HEK293 (cell line): ENCODE results near the gene KIF5B.

ENCODE experiments used
- CTCF ChIA-PET: fragments of 350-600 bp; formaldehyde crosslinking; extraction: SDS; loops from one replicate; lab custom pipeline; 2021; ENCODE audit warnings: antibody characterized with exemption; lab: Yijun Ruan, JAX
- POLR2A ChIA-PET: fragments of 300-600 bp; formaldehyde crosslinking; extraction: SDS; loops from one replicate; lab custom pipeline; 2020; ENCODE audit warnings: antibody characterized with exemption, inconsistent platforms; lab: Yijun Ruan, JAX
- H3K27ac ChIP-seq: fragments of 200-500 bp; sonication (Bioruptor generic); 2 replicates; pipeline ENCODE4 v1.5.1; 2014; ENCODE audit warnings: low read depth, low read length, control low read depth, inconsistent platforms; ENCODE audit errors: extremely low read depth
- H3K36me3 ChIP-seq, 2 experiments: fragments of 200-500 bp in 1 of 2; sonication (Bioruptor generic) in 1 of 2; 1 replicate in 1 of 2; 2 replicates in 1 of 2; pipeline ENCODE4 v1.5.1; 2014 to 2017; ENCODE audit warnings: inconsistent platforms in 2 of 2, low read length in 2 of 2; ENCODE audit not compliant: control insufficient read depth in 2 of 2, insufficient read depth in 1 of 2
- H3K4me1 ChIP-seq: fragments of 200-500 bp; sonication (Bioruptor generic); 2 replicates; pipeline ENCODE4 v1.5.1; 2014; ENCODE audit warnings: mild to moderate bottlenecking, low read length, inconsistent platforms; ENCODE audit not compliant: control insufficient read depth, insufficient read depth
- H3K4me3 ChIP-seq: 2 replicates; pipeline ENCODE4 v1.5.1; 2011; ENCODE audit warnings: low read depth, mild to moderate bottlenecking, control low read depth, low read length, moderate library complexity
- H3K9me3 ChIP-seq: fragments of 200-500 bp; sonication (Bioruptor generic); 2 replicates; pipeline ENCODE4 v1.5.1; 2014; ENCODE audit warnings: low read depth, low read length, inconsistent platforms; ENCODE audit not compliant: control insufficient read depth, insufficient read depth
- AEBP2 ChIP-seq: fragments of 450-650 bp; formaldehyde crosslinking; IDR thresholded peaks from 2 replicates; pipeline ENCODE4 v1.5.1; 2016; ENCODE audit warnings: missing biosample characterization, missing genetic modification characterization, borderline replicate concordance
- BCL11A ChIP-seq: fragments of 450-650 bp; formaldehyde crosslinking; IDR thresholded peaks from 2 replicates; pipeline ENCODE4 v1.5.1; 2016; ENCODE audit warnings: low read depth, missing biosample characterization, missing genetic modification characterization
- BCL6B ChIP-seq: fragments of 450-650 bp; formaldehyde crosslinking; IDR thresholded peaks from 2 replicates; pipeline ENCODE4 v1.5.1; 2017; ENCODE audit warnings: missing biosample characterization, missing genetic modification characterization
- PRDM1 ChIP-seq: fragments of 450-650 bp; formaldehyde crosslinking; IDR thresholded peaks from 2 replicates; pipeline ENCODE4; 2016; ENCODE audit warnings: missing biosample characterization, missing genetic modification characterization
- TSHZ1 ChIP-seq: fragments of 450-650 bp; formaldehyde crosslinking; IDR thresholded peaks from 2 replicates; pipeline ENCODE4 v1.5.1; 2016; ENCODE audit warnings: missing biosample characterization, missing genetic modification characterization, borderline replicate concordance
- ZBTB8A ChIP-seq: fragments of 450-650 bp; formaldehyde crosslinking; IDR thresholded peaks from 2 replicates; pipeline ENCODE4 v1.5.1; 2016; ENCODE audit warnings: missing biosample characterization, missing genetic modification characterization
- ZFP37 ChIP-seq: fragments of 450-650 bp; formaldehyde crosslinking; IDR thresholded peaks from 2 replicates; pipeline ENCODE4 v1.5.1; 2016; ENCODE audit warnings: missing biosample characterization, missing genetic modification characterization
- ZNF138 ChIP-seq: fragments of 450-650 bp; formaldehyde crosslinking; IDR thresholded peaks from 2 replicates; pipeline ENCODE4 v1.5.1; 2016; ENCODE audit warnings: missing biosample characterization, missing genetic modification characterization, borderline replicate concordance
- ZNF292 ChIP-seq: fragments of 450-650 bp; formaldehyde crosslinking; IDR thresholded peaks from 2 replicates; pipeline ENCODE4 v1.5.1; 2016; ENCODE audit warnings: low read depth, missing biosample characterization, missing genetic modification characterization, borderline replicate concordance
- ZNF354C ChIP-seq: fragments of 450-650 bp; formaldehyde crosslinking; IDR thresholded peaks from 2 replicates; pipeline ENCODE4 v1.5.1; 2016; ENCODE audit warnings: missing biosample characterization, missing genetic modification characterization, low read depth, borderline replicate concordance
- ZNF37A ChIP-seq: fragments of 450-650 bp; IDR thresholded peaks from 2 replicates; pipeline ENCODE4 v1.5.1; 2018; ENCODE audit warnings: missing biosample characterization, missing genetic modification characterization
- ZNF488 ChIP-seq: fragments of 450-650 bp; formaldehyde crosslinking; IDR thresholded peaks from 2 replicates; pipeline ENCODE4 v1.5.1; 2016; ENCODE audit warnings: missing biosample characterization, missing genetic modification characterization
- ZNF501 ChIP-seq: fragments of 450-650 bp; formaldehyde crosslinking; IDR thresholded peaks from 2 replicates; pipeline ENCODE4 v1.5.1; 2016; ENCODE audit warnings: missing biosample characterization, missing genetic modification characterization
- ZNF544 ChIP-seq: fragments of 450-650 bp; formaldehyde crosslinking; IDR thresholded peaks from 2 replicates; pipeline ENCODE4 v1.5.0; 2017; ENCODE audit warnings: missing biosample characterization, missing genetic modification characterization
- ZNF585B ChIP-seq: fragments of 450-650 bp; formaldehyde crosslinking; IDR thresholded peaks from 2 replicates; pipeline ENCODE4 v1.5.1; 2016; ENCODE audit warnings: missing biosample characterization, missing genetic modification characterization
- ZNF658 ChIP-seq: fragments of 450-650 bp; formaldehyde crosslinking; IDR thresholded peaks from 2 replicates; pipeline ENCODE4; 2016; ENCODE audit warnings: missing biosample characterization, missing genetic modification characterization
- ZNF704 ChIP-seq: fragments of 450-650 bp; formaldehyde crosslinking; IDR thresholded peaks from 2 replicates; pipeline ENCODE4 v1.5.1; 2016; ENCODE audit warnings: missing biosample characterization, missing genetic modification characterization
- ZNF707 ChIP-seq: fragments of 450-650 bp; formaldehyde crosslinking; IDR thresholded peaks from 2 replicates; pipeline ENCODE4 v1.5.1; 2016; ENCODE audit warnings: missing biosample characterization, missing genetic modification characterization
- ZNF776 ChIP-seq: fragments of 450-650 bp; formaldehyde crosslinking; IDR thresholded peaks from 2 replicates; pipeline ENCODE4 v1.5.0; 2017; ENCODE audit warnings: missing biosample characterization, missing genetic modification characterization, borderline replicate concordance
- ZNF837 ChIP-seq: fragments of 450-650 bp; formaldehyde crosslinking; IDR thresholded peaks from 2 replicates; pipeline ENCODE4 v1.5.1; 2016; ENCODE audit warnings: missing biosample characterization, missing genetic modification characterization
- ZSCAN4 ChIP-seq: fragments of 450-650 bp; formaldehyde crosslinking; IDR thresholded peaks from 2 replicates; pipeline ENCODE4 v1.5.1; 2017; ENCODE audit warnings: missing biosample characterization, missing genetic modification characterization

The KIF5B gene

GRCh38 chr10:32004161-32004591, 52.0 kb downstream of the KIF5B start:
- peaks cover 3% of the 10 kb centered on the region; the same call in 1 of the 2 replicates for H3K4me1 ChIP-seq
- POLR2A ChIA-PET: interaction anchor here (0.5 to 1.2 kb wide), 3 partner anchors 17 to 142 kb away, joined by 3 to 5 read pairs (median 4); no protein-coding TSS in a partner anchor

GRCh38 chr10:32002531-32002930, 53.7 kb downstream of the KIF5B start:
- POLR2A ChIA-PET: no interaction called here
- H3K27ac ChIP-seq: no peak overlapping the region
- H3K36me3 ChIP-seq: peaks cover 4 to 11% of the 10 kb centered on the region in 2 experiments; a peak in 2 of 3 replicates
- peaks cover 3% of the 10 kb centered on the region; the same call in 1 of the 2 replicates for H3K4me1 ChIP-seq
- H3K9me3 ChIP-seq: no peaks in the 10 kb centered on the region
- CTCF ChIA-PET: no interaction called here
- no peak overlapping the region for H3K4me3 ChIP-seq
- TF ChIP-seq AEBP2 (tag by site-specific recombination) (no peak), ZNF354C (no peak), ZNF837 (tag by site-specific recombination) (no peak), ZBTB8A (no peak), ZNF292 (tag by site-specific recombination) (no peak), ZNF488 (tag by site-specific recombination) (no peak), ZNF501 (tag by site-specific recombination) (no peak), ZNF707 (no peak), ZNF776 (tag by site-specific recombination) (no peak), PRDM1 (tag by site-specific recombination) (no peak), ZNF658 (tag by site-specific recombination) (no peak)

More at GRCh38 chr10:32004161-32004591, 52.0 kb downstream of the KIF5B start:
- TF ChIP-seq ZFP37: no peak
- no peak for TF ChIP-seq ZNF138
- TF ChIP-seq BCL11A: no peak
- no peak for TF ChIP-seq TSHZ1 (tag by site-specific recombination)
- no peak for TF ChIP-seq ZNF776 (tag by site-specific recombination)
- no peak for TF ChIP-seq ZNF585B (tag by site-specific recombination)
- TF ChIP-seq ZSCAN4: no peak
- TF ChIP-seq ZNF544 (tag by site-specific recombination): no peak
- no peak for TF ChIP-seq ZNF704 (tag by site-specific recombination)
- TF ChIP-seq ZNF37A (tag by site-specific recombination): no peak
- no peak for TF ChIP-seq BCL6B (tag by site-specific recombination)
- H3K36me3 ChIP-seq: peaks cover 10 to 20% of the 10 kb centered on the region in 2 experiments
- no peak overlapping the region for H3K27ac ChIP-seq
- CTCF ChIA-PET: interaction anchor here (0.6 to 3.4 kb wide), 6 partner anchors 52 to 203 kb away, joined by 3 to 15 read pairs (median 4); no protein-coding TSS in a partner anchor
- H3K9me3 ChIP-seq: no peaks in the 10 kb centered on the region
- H3K4me3 ChIP-seq: no peak overlapping the region
